Suppressor macrophage treated with lipopolysaccharide for 1 hour (primary cell): ENCODE measurements around the gene CCSER1.
"Not testable (repeated sequence)": the region's sequence is repeated elsewhere in the genome, so short reads cannot be mapped to it uniquely, and the experiment has no call there.

Source experiments
- DNase-seq, 3 donors: peaks; one replicate each; pipeline ENCODE4 v3.0.0-alpha.2; 2020 to 2022

CCSER1 gene

DNA sequence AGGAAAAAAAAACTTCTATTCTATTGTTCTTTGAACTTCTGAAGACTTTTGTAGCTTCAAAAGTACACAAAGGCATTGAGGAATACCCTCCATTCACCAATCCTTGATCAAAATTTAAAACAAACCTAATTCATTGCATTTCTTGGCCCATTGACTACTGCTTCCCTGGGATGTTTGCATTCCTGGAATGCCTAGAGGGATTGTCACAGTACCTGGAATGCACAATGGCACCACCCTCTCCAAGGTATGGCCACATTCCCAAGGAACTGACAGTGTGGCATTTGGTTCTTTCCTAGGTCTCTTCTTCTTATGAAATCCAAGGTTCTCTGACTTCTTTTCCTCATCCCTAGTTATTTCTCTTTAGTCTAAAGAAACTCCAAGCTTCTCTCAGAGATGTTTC is 600.7 kb downstream of the CCSER1 start:
- DNase-seq: no peak

GRCh38 chr4:90730752-90731151 is 603.6 kb downstream of the CCSER1 start:
- no peak for DNase-seq

DNA sequence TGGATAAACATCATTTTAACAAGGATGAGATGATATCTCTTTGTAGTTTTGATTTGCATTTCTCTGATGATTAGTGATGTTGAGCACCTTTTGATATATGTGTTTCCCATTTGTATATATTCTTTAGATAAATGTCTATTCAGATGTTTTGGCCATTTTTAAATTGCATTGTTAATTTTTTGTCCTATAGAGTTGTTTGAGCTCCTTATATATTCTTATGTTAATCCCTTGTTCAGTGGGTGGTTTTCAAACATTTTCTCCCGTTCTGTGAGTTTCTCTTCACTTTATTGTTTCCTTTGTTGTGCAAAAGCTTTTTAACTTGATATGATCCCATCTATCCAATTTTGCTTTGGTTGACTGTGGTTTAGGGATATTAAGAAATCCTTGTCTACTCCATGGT is 606.0 kb downstream of the CCSER1 start:
- no peak for DNase-seq

- DNase-seq: no peak
These were observed 618.0 kb downstream of the CCSER1 start for GRCh38 chr4:90745176-90745575.

DNA sequence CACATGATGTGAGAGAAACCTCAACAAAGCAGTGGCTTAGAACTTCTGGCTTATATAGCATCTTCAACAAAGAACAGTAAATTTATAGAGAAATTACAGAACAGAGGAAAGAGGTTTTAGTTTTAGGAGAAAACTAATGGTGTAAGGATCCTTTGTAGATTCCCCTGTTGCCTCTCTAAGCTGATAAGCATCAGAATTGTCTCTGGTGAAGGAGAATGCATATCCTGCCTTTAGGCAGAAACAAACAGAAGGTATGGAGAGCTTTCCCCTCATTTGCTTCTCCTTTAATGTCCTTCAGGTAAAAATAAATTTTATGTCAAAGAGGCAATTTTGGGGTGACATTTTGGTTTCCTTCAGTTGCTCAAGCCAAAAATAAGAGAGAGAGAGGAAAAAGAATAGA is 625.9 kb downstream of the CCSER1 start:
- no peak for DNase-seq

GRCh38 chr4:90757534-90758060 is 630.4 kb downstream of the CCSER1 start:
- DNase-seq: no peak

- no peak for DNase-seq
These were observed 632.9 kb downstream of the CCSER1 start for GRCh38 chr4:90760059-90760458.

GRCh38 chr4:90766837-90767236 is 639.6 kb downstream of the CCSER1 start:
- DNase-seq: no peak

- no peak for DNase-seq
These were observed 642.1 kb downstream of the CCSER1 start for GRCh38 chr4:90769251-90769650.

- no peak for DNase-seq
These were observed 653.0 kb downstream of the CCSER1 start for GRCh38 chr4:90780193-90780592.

DNA sequence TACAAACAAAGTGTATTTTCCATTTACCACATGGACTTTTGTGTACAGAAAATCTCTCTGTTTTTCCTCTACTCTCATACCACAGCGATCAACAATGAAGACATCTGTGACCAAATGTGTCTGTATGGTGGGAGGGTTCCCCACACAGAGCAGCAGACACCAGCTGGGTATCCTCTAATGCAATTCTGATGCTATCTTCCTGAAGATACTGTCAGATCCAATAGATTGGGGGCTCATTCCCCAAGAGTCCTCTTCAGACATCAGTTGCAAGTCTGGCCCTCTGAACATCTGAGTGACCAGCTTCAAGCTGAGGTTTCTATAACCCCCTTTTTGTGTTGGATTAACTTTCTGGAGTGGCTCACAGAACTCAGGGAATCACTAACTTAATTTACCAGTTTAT is 659.4 kb downstream of the CCSER1 start:
- DNase-seq: no peak

GRCh38 chr4:90792696-90793095 is 665.5 kb downstream of the CCSER1 start:
- DNase-seq: no peak

- DNase-seq: no peak
These were observed 671.8 kb downstream of the CCSER1 start for GRCh38 chr4:90798948-90799347.

DNA sequence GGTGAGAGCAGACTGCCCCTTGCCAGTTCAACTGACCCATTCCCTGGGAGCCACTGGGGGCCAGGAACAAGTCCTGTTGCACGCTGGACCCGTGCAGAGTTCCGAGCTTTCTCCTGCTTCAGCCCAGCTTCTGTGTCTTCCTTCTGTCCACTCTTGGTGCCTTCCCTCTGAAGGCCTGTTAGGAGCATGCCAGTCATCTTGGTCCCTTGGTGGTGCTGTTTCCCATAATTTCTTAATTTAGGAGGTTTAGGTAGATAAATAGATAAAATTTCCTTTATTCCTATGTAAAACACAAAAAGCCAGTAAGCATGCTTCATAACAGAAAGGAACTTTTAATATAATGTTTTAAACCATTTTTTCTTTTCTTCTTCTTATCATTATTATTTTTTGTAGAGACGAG is 672.7 kb downstream of the CCSER1 start:
- no peak for DNase-seq

DNA sequence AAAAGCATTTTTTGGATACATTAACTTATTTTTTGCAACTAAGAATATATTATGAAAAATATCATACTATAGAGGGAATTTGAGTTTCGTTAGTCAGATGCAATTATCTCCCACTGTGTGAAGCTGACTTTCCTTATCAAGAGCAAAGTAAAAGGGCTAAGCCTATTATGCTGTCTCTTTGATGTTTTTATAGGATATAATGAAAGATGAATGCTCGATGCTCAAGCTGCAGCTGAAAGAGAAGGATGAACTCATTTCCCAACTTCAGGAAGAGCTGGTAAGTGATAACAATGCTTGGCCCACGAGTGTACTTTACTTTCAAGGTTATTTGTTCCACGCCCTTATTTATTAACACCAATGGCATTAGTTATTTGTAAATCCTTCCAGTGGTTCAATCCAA is 688.4 kb downstream of the CCSER1 start:
- no peak for DNase-seq

- DNase-seq: no peak
These were observed 689.6 kb downstream of the CCSER1 start for GRCh38 chr4:90816754-90817153.

DNA sequence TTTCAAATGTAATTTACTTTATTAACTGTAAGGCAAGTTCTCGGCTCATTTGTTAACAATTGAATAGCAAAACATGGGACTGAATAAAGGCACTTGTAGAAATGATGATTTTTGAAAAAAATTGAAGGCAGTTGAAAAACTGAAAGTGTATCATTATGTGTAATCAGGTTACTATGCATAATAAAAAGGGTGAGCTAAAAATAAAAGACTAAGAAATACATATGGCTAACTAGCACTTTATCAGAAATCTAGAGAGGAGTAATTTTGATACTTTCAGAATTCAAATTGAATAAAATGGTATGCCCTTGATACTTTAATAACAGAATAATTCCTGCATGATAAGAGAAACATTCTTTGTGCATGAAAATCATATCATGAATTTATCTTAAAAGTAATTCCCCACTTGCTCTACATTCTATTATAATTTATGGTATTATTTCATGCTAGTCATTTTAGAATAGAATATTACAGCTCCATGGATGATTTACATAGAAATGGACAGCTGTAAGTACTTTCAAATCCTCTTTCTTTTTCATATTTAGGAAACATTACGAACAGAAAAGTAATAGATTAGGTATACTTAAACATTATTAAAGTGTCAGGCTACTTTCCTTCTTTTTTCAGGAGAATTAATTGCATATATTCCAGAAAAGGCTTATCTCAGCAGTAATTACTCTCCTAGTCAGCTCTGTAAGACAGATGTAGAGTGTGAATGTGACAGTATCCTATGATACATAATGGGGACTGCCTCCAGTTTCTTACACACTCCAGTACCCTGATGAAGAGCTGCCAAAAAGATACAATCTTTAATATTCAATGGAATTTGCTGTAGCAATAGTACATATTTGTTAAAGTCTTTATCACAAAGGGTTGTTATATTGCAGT is 697.3 kb downstream of the CCSER1 start:
- no peak for DNase-seq

DNA sequence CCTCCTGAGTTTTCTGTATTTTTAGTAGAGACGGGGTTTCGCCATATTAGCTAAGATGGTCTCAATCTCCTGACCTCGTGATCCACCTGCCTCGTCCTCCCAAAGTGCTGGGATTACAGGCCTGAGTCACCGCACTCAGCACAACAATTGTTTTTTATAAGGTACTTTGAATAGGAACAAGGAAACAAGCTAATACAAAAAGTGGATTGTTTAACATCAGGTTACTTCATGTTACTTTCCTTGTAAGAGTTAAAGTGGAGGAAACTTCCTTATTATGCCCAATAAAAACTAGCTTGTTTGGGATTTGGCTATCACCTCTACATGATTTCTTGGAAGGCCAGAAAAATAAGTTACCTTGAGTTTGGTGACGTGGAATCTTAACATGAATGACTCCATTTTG is 698.7 kb downstream of the CCSER1 start:
- no peak for DNase-seq

DNA sequence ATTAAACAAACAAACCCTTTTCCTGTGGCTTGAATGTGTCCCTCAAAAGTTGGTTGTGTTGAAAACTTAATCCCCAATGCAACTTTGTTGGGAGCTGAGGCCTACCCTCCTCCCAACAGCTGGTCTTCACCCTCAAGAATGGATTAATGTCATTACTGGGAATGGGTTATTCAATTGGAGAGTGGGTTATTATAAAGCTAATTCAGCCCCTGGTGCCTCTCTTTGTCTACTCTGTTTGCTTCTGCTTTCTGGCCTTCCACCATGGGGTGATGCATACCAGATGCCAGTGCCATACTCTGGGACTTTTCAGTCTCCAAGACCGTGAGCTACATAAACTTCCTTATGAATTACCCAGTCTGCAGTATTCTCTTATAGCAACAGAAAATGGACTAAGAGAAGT is 706.5 kb downstream of the CCSER1 start:
- no peak for DNase-seq

GRCh38 chr4:90837241-90837640 is 710.0 kb downstream of the CCSER1 start:
- DNase-seq: no peak

DNA sequence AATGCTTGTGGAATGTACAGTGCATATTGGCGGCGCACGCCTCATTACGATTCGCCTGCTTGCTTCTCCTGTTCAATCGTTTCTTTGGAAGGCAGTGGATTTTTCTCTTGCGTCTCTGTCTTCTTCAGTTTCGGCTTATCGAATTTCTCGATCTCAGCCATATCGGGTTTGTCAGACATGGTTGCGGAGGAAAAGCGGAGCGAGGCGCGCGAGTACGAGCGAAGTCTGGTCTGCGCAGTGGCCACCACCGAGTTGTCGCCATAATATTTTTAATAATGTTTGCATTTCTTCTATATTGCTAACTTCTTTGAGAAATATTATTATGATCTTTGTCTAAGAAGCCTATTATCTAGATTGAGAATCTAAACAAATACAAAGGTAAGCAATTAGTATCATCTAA is 711.7 kb downstream of the CCSER1 start:
- not testable (repeated sequence) for DNase-seq

- DNase-seq: no peak
These were observed 713.1 kb downstream of the CCSER1 start for GRCh38 chr4:90840291-90840690.

- no peak for DNase-seq
These were observed 713.6 kb downstream of the CCSER1 start for GRCh38 chr4:90840828-90841227.

DNA sequence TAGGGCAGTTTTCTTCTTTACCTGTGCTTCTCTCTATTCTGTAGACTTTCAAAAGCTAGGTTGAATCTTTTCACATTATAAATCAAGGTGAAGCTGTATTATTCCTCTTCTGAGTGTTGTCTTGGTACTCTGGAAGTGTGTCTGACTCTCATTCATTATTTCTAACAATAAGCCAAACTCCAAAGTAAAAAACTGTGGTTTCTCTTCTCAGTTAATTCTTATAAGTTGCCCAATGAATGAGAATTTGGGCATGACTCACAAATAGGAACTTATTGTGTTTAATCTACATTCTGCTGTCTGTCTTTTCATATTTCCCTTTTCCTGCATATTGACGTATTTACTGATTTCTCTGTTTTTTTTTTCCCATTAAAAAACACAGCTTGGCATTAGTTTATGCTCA is 714.5 kb downstream of the CCSER1 start:
- DNase-seq: peak; percentile 13 to 44 (median 36)

DNA sequence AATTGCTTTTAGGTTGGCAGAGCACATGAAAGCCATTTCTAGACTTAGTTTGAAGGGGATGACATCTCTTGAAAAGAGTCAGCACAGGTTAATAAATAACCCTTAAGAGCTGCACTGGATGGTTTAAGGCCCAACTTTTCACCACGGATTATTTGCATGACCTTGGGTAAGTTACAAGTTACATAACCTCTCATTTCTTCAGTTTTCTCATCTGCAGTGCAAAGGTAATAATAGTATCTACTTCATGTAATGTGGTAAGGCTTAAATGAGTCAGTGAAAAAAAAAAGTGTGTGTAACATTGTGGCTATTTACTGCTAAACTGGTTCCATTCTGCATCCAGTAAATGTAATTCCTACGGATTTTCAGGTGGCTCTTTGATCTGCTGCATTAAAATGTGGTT is 715.8 kb downstream of the CCSER1 start:
- no peak for DNase-seq
